CD1c-positive myeloid dendritic cell (primary cell): ENCODE measurements around the gene SSTR3.

ENCODE experiments used
- DNase-seq: peaks from one replicate; pipeline ENCODE4 v3.0.0-alpha.2; 2016; ENCODE audit errors: extremely low spot score

The SSTR3 gene

GRCh38 chr22:37229012-37229804 lies 16.9 kb upstream of the SSTR3 start:
- peak; percentile 50 for DNase-seq

GRCh38 chr22:37228106-37229011 lies 16.1 kb upstream of the SSTR3 start:
- DNase-seq: peak; percentile 71

DNA sequence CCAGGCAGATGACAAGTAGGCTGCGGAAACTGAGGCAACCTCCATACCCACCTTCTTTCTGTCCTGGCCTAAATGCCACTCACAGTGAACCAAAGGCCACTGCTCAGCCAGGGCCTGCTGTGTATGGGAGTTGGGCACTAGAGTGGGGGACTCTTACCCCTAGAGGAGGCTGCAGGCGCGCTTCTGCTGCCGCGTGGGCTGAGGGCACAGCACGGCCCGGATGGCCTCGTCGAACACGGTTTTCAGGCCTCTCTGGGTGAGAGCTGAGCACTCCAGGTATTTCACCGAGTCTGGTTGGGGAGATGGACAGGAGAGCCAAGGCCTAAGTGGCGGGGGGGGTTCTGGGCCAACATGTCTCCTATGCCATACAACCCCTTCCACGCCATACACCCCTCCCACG lies 14.2 kb upstream of the SSTR3 start:
- no peak for DNase-seq

- DNase-seq: no peak
Observed at GRCh38 chr22:37226087-37226486, 13.8 kb upstream of the SSTR3 start.

GRCh38 chr22:37225481-37225880 lies 13.2 kb upstream of the SSTR3 start:
- no peak for DNase-seq

- no peak for DNase-seq
Observed at GRCh38 chr22:37224757-37225420, 12.6 kb upstream of the SSTR3 start.

- DNase-seq: no peak
Observed at GRCh38 chr22:37223965-37224551, 11.8 kb upstream of the SSTR3 start.

DNA sequence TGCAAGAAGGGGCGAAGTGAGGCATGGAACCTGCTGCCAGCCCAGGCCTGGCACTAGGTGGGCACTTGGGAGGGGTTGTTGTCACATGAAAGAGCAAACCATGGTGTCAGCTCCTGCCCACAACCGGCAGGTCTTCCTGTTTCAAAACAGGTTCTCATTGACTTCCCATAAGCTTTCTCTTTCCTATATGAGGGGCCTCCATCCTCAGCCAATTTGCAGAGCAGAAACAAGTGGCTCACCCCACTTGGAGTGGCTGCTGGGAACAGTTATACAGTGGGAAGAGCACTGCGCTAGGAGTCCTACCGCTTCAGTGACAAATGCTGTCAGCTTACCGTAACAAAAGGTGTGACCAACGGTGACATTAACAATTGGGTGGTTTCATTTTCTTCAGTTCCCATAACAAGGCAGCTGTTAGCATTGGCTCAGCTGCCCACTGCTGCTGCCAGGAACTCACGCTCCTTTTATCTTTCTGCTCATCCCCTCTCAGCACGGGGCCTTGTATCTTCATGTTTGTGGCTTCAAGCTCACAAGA lies 10.2 kb upstream of the SSTR3 start:
- peak; percentile 22 for DNase-seq

- DNase-seq: no peak
Observed at GRCh38 chr22:37221424-37222333, 9.4 kb upstream of the SSTR3 start.

DNA sequence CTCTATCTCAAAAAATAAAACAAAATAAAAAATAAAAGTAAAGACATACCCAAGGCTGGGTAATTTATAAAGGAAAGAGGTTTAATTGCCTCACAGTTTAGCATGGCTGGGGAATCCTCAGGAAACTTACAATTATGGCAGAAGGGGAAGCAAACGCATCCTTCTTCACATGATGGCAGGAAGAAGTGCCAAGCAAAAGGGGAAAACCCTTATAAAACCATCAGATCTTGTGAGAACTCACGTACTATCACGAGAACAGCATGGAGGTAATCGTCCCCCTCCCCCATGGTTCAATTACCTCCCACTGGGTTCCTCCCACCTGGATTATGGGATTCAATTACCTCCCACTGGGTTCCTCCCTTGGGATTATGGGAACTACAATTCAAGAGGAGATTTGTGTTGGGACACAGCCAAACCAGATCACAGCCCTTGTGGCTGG lies 8.3 kb upstream of the SSTR3 start:
- DNase-seq: peak; percentile 42

GRCh38 chr22:37219533-37219932 lies 7.3 kb upstream of the SSTR3 start:
- no peak for DNase-seq

DNA sequence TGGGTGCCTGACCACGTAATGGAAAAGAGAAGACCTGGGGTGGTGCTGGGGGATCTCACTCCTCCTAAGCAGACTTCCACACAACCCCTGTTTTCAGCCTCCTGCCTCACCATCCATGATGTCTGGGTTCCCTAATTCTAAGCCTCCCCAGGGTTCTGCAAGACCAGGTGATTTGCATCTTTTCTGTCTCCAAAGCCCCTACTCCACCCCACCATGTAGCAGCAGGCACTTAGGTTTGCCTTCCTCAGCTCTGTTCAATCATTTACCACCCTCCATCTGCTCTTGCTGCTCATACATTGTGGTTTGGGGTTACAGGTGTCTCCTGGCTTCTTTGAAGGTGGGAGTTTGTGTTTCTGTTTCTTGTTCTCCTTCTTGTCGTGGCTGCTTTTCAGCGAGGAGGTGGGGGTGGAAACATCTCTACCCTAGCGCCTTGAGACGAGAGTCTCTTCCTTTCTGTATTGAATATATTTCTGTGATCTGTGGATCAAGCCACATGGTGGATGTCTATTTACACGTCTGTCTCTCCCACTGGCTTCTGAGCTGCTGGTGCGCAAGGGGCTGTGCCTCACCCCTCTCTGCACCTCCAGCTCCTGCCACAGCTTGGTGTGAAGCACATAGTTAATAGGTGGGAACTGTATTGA lies 6.6 kb upstream of the SSTR3 start:
- DNase-seq: peak; percentile 61

DNA sequence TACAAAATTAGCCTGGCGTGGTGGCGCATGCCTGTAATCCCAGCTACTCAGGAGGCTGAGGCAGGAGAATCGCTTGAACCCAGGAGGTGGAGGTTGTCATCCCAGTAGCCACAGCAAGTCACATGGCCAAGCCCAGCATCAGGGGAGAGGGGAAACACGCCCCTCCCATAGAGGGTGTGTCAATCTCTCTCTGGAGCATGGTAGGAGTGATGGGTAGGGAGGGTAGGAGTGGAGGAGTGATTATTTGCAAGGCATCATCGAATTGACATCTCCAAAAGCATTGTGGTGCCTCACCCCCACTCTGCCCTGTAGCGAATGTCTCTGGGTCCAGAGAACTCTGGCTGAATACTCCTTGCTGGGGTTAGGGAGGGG lies 6.1 kb upstream of the SSTR3 start:
- DNase-seq: no peak

DNA sequence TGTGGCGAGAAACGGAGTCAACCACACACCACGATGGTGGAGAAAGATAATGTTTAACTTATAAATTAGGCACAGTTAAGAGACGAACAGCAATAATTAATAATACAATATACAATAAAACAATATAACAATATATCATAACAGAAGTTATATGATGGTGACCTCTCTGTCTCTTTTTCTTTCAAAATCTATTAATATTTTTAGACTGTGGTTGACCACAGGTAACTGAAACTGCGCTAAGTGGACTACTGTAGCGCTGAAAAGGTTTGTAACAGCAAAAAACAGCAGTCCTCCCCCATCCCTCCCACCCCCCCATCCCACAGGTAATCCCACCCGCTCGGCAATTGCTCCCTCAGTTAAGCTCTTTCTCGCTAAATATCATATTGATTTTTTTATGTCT lies 3.6 kb upstream of the SSTR3 start:
- DNase-seq: no peak

- DNase-seq: no peak
Observed at GRCh38 chr22:37214731-37215030, 2.4 kb upstream of the SSTR3 start.

GRCh38 chr22:37213941-37214730 lies 1.9 kb upstream of the SSTR3 start:
- no peak for DNase-seq

- no peak for DNase-seq
Observed at GRCh38 chr22:37213218-37213855, 1.1 kb upstream of the SSTR3 start.

- no peak for DNase-seq
Observed at GRCh38 chr22:37211866-37212173, 457 bp downstream of the SSTR3 start.
